Smooth muscle cell of the umbilical artery (primary cell): ENCODE measurements around the gene PKP4. TPM values are rescaled to one million over a fixed set of nuclear protein-coding genes. Genes with fewer than 3 reads are reported as not detected.

Experiments used
- total RNA-seq: library from RNA; depleted of rRNA; stranded (reverse); fragments of >200 nt; gene quantifications from 2 replicates; pipeline ENCODE4 v1.2.3, GENCODE V29; 2014

Gene PKP4, protein sequence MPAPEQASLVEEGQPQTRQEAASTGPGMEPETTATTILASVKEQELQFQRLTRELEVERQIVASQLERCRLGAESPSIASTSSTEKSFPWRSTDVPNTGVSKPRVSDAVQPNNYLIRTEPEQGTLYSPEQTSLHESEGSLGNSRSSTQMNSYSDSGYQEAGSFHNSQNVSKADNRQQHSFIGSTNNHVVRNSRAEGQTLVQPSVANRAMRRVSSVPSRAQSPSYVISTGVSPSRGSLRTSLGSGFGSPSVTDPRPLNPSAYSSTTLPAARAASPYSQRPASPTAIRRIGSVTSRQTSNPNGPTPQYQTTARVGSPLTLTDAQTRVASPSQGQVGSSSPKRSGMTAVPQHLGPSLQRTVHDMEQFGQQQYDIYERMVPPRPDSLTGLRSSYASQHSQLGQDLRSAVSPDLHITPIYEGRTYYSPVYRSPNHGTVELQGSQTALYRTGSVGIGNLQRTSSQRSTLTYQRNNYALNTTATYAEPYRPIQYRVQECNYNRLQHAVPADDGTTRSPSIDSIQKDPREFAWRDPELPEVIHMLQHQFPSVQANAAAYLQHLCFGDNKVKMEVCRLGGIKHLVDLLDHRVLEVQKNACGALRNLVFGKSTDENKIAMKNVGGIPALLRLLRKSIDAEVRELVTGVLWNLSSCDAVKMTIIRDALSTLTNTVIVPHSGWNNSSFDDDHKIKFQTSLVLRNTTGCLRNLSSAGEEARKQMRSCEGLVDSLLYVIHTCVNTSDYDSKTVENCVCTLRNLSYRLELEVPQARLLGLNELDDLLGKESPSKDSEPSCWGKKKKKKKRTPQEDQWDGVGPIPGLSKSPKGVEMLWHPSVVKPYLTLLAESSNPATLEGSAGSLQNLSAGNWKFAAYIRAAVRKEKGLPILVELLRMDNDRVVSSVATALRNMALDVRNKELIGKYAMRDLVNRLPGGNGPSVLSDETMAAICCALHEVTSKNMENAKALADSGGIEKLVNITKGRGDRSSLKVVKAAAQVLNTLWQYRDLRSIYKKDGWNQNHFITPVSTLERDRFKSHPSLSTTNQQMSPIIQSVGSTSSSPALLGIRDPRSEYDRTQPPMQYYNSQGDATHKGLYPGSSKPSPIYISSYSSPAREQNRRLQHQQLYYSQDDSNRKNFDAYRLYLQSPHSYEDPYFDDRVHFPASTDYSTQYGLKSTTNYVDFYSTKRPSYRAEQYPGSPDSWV
- 20.8 and 39.7 TPM in 2 replicates for total RNA-seq

DNA sequence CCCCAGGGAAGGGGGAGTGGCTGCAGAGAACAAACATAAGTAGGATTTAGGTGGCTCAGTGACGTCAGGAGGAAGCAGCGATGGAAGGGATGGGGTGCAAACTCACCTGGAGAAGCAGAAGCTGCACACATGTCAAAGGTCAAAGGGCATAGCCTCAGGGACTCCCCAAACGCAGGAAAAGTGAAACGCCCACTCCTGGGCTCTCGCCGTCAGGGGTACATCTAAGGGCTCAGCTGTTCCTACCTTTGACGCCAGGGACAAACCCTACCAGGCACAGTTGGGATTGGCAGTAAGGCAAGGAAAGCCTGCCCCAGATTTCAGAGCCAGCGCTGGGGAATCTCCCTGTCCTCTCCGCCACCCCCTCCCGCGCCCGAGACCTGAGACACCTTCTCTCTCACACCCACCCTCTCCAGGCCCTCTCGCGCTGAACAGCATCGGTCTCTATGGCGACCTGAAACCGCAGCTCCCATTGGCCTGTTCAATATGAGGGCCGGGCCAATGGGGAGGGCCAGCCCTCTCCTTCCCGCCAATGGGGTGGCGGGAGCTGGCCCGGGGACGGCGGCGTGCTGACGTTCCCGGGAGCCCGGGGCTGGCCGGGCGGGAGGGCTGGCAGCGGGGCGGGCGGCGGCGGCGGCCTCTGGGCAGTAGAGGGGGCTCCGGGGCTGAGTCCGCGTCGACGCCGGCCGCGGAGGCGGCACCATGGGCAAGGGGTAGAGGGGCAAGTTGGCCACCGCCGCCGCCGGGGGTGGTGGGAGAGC is at the start of gene PKP4, which contains the start of gene CCDC148:
Gene PKP4, plus strand, starts transcription at position 644 of the 758 bp plus-strand sequence. CDS start 76,233 bp downstream, outside the sequence.
Gene CCDC148, minus strand, starts transcription at position 445 of the 758 bp plus-strand sequence. Its CDS starts 314 bp downstream, at position 131.

Other genes starting within 250 kb of the PKP4 start
- gene CCDC148, start 199 bp upstream of the PKP4 start, total RNA-seq = 0.59 and 1.2 TPM in 2 replicates